GM19438 (cell line): Measurements from ENCODE around the gene PPP6R2.
"Not testable (repeated sequence)": the region's sequence is repeated elsewhere in the genome, so short reads cannot be mapped to it uniquely, and the experiment has no call there.

Experiments used
- ATAC-seq: cut with Tn5 transposase; IDR thresholded peaks from one replicate; pipeline ENCODE4 v1.9.1; 2021; ENCODE audit warnings: low read depth; ENCODE audit not compliant: unreplicated experiment

The PPP6R2 gene

GRCh38 chr22:50419116-50419515, 76.0 kb downstream of the PPP6R2 start:
- ATAC-seq, result no peak

GRCh38 chr22:50420015-50420414, 76.9 kb downstream of the PPP6R2 start:
- ATAC-seq, result no peak

GRCh38 chr22:50420581-50420980, 77.5 kb downstream of the PPP6R2 start:
- no peak for ATAC-seq

GRCh38 chr22:50422046-50422445, 78.9 kb downstream of the PPP6R2 start:
- no peak for ATAC-seq

GRCh38 chr22:50422961-50423815, 80.1 kb downstream of the PPP6R2 start:
- no peak for ATAC-seq

GRCh38 chr22:50423956-50424355, 80.8 kb downstream of the PPP6R2 start:
- ATAC-seq, result no peak

GRCh38 chr22:50425179-50425916, 82.2 kb downstream of the PPP6R2 start:
- ATAC-seq, result no peak

GRCh38 chr22:50432131-50432876, 89.2 kb downstream of the PPP6R2 start:
- no peak for ATAC-seq

GRCh38 chr22:50432877-50433510, 89.9 kb downstream of the PPP6R2 start:
- ATAC-seq, result not testable (repeated sequence)

GRCh38 chr22:50434849-50435248, 91.7 kb downstream of the PPP6R2 start:
- no peak for ATAC-seq

GRCh38 chr22:50435291-50436014, 92.3 kb downstream of the PPP6R2 start:
- ATAC-seq, result no peak

- ATAC-seq, result no peak
Observed at GRCh38 chr22:50436015-50436830, 93.1 kb downstream of the PPP6R2 start.

GRCh38 chr22:50436841-50437341, 93.8 kb downstream of the PPP6R2 start:
- ATAC-seq, result no peak

GRCh38 chr22:50437511-50438304, 94.6 kb downstream of the PPP6R2 start:
- no peak for ATAC-seq

- ATAC-seq, result no peak
Observed at GRCh38 chr22:50438305-50439275, 95.5 kb downstream of the PPP6R2 start.

- no peak for ATAC-seq
Observed at GRCh38 chr22:50439314-50439870, 96.3 kb downstream of the PPP6R2 start.

GRCh38 chr22:50439871-50440331, 96.8 kb downstream of the PPP6R2 start:
- no peak for ATAC-seq
